ENCODE measurements around the gene ENTPD7.
"Not testable (repeated sequence)": the region's sequence is repeated elsewhere in the genome, so short reads cannot be mapped to it uniquely, and the experiment has no call there.

The ENTPD7 gene

GRCh38 chr10:99743841-99744240 lies 84.5 kb downstream of the ENTPD7 start:
- no CpG with 5 or more reads among the region's 3 CpGs for WGBS, 2 donors (ENCODE audit: extremely low coverage in 2 of 2, insufficient read length in 2 of 2, insufficient replicate concordance in 1 of 2)
- H3K4me2 ChIP-seq (ENCODE audit: insufficient read depth, low read length, poor library complexity, severe bottlenecking), result no peak overlapping the region
- H2BK15ac ChIP-seq (ENCODE audit: low read length), result no peak overlapping the region
- H3K27ac ChIP-seq (replicated peaks; ENCODE audit: low read length), result no peak overlapping the region
- H4K91ac ChIP-seq (ENCODE audit: low read depth, low read length, poor library complexity), result no peak overlapping the region
- H3K9me3 ChIP-seq (replicated peaks in 1 of 2; ENCODE audit: control insufficient read depth in 2 of 2, insufficient read depth in 1 of 2, low read depth in 1 of 2, low read length in 2 of 2), result peaks cover 0 to 25% of the 10 kb centered on the region in 2 donors
- H3K4ac ChIP-seq (ENCODE audit: low read length), result no peak overlapping the region
- H3K14ac ChIP-seq (ENCODE audit: low read length), result no peak overlapping the region
- H3K4me3 ChIP-seq (ENCODE audit: low read length in 2 of 2), result no peak overlapping the region
- no peak overlapping the region for H2BK12ac ChIP-seq (ENCODE audit: low read length)
- no peak overlapping the region for H2BK120ac ChIP-seq (ENCODE audit: low read depth, low read length)
- H3K79me1 ChIP-seq (ENCODE audit: low read depth, low read length), result no peaks in the 10 kb centered on the region
- no peak overlapping the region for H2AFZ ChIP-seq (ENCODE audit: low read length)
- no peaks in the 10 kb centered on the region for H3K4me1 ChIP-seq (ENCODE audit: control insufficient read depth in 2 of 2, insufficient read depth in 1 of 2, low read depth in 1 of 2, low read length in 2 of 2)
- H2BK5ac ChIP-seq (ENCODE audit: low read length), result no peak overlapping the region
- H3K36me3 ChIP-seq (replicated peaks in 1 of 2; ENCODE audit: control insufficient read depth in 2 of 2, insufficient read depth in 2 of 2, low read length in 2 of 2), result peaks cover 20 to 97% of the 10 kb centered on the region in 2 donors
- no peak overlapping the region for H4K8ac ChIP-seq (ENCODE audit: low read depth, low read length)
- H3K27me3 ChIP-seq (ENCODE audit: control insufficient read depth in 3 of 3, insufficient read depth in 3 of 3, low read depth in 1 of 3, low read length in 3 of 3), result no peaks in the 10 kb centered on the region
- no peak overlapping the region for H3K9ac ChIP-seq (ENCODE audit: low read depth, low read length, poor library complexity)
- H3K18ac ChIP-seq (ENCODE audit: low read length), result no peak overlapping the region
- H3K23ac ChIP-seq (ENCODE audit: low read depth, low read length, poor library complexity), result no peak overlapping the region
- no peak for DNase-seq (ENCODE audit: low spot score)
- H2AK5ac ChIP-seq (ENCODE audit: low read depth, low read length), result no peak overlapping the region

GRCh38 chr10:99746166-99746565 lies 86.9 kb downstream of the ENTPD7 start:
- H2AFZ ChIP-seq (ENCODE audit: low read length); H4K91ac ChIP-seq (ENCODE audit: low read depth, low read length, poor library complexity); H3K18ac ChIP-seq (ENCODE audit: low read length); H3K14ac ChIP-seq (ENCODE audit: low read length); H2BK120ac ChIP-seq (ENCODE audit: low read depth, low read length); H3K23ac ChIP-seq (ENCODE audit: low read depth, low read length, poor library complexity); H2BK5ac ChIP-seq (ENCODE audit: low read length); H3K79me1 ChIP-seq (ENCODE audit: low read depth, low read length); H3K4me2 ChIP-seq (ENCODE audit: insufficient read depth, low read length, poor library complexity, severe bottlenecking); DNase-seq (ENCODE audit: low spot score); H3K27ac ChIP-seq (replicated peaks; ENCODE audit: low read length); H3K27me3 ChIP-seq (ENCODE audit: control insufficient read depth in 3 of 3, insufficient read depth in 3 of 3, low read depth in 1 of 3, low read length in 3 of 3); H2BK15ac ChIP-seq (ENCODE audit: low read length); H4K8ac ChIP-seq (ENCODE audit: low read depth, low read length); H3K9me3 ChIP-seq (replicated peaks in 1 of 2; ENCODE audit: control insufficient read depth in 2 of 2, insufficient read depth in 1 of 2, low read depth in 1 of 2, low read length in 2 of 2); H3K4ac ChIP-seq (ENCODE audit: low read length); H3K4me1 ChIP-seq (ENCODE audit: control insufficient read depth in 2 of 2, insufficient read depth in 1 of 2, low read depth in 1 of 2, low read length in 2 of 2); H2BK12ac ChIP-seq (ENCODE audit: low read length); H2AK5ac ChIP-seq (ENCODE audit: low read depth, low read length); H3K9ac ChIP-seq (ENCODE audit: low read depth, low read length, poor library complexity); H3K4me3 ChIP-seq (ENCODE audit: low read length in 2 of 2): not testable (repeated sequence)
- peaks cover 20 to 97% of the 10 kb centered on the region in 2 donors for H3K36me3 ChIP-seq (replicated peaks in 1 of 2; ENCODE audit: control insufficient read depth in 2 of 2, insufficient read depth in 2 of 2, low read length in 2 of 2)
- no CpG with 5 or more reads among the region's 2 CpGs for WGBS, 2 donors (ENCODE audit: extremely low coverage in 2 of 2, insufficient read length in 2 of 2, insufficient replicate concordance in 1 of 2)

- no peak overlapping the region for H2BK15ac ChIP-seq (ENCODE audit: low read length)
- H3K27me3 ChIP-seq (ENCODE audit: control insufficient read depth in 3 of 3, insufficient read depth in 3 of 3, low read depth in 1 of 3, low read length in 3 of 3), result no peaks in the 10 kb centered on the region
- H3K27ac ChIP-seq (replicated peaks; ENCODE audit: low read length), result no peak overlapping the region
- H2AK5ac ChIP-seq (ENCODE audit: low read depth, low read length), result no peak overlapping the region
- no peaks in the 10 kb centered on the region for H3K4me1 ChIP-seq (ENCODE audit: control insufficient read depth in 2 of 2, insufficient read depth in 1 of 2, low read depth in 1 of 2, low read length in 2 of 2)
- H2BK120ac ChIP-seq (ENCODE audit: low read depth, low read length), result no peak overlapping the region
- no peak overlapping the region for H3K4me3 ChIP-seq (ENCODE audit: low read length in 2 of 2)
- WGBS, 2 donors (ENCODE audit: extremely low coverage in 2 of 2, insufficient read length in 2 of 2, insufficient replicate concordance in 1 of 2), result no CpG with 5 or more reads among the region's 2 CpGs
- no peak overlapping the region for H3K4ac ChIP-seq (ENCODE audit: low read length)
- no peak for DNase-seq (ENCODE audit: low spot score)
- H3K18ac ChIP-seq (ENCODE audit: low read length), result no peak overlapping the region
- no peak overlapping the region for H2AFZ ChIP-seq (ENCODE audit: low read length)
- H4K91ac ChIP-seq (ENCODE audit: low read depth, low read length, poor library complexity), result no peak overlapping the region
- H3K79me1 ChIP-seq (ENCODE audit: low read depth, low read length), result no peaks in the 10 kb centered on the region
- H3K23ac ChIP-seq (ENCODE audit: low read depth, low read length, poor library complexity), result no peak overlapping the region
- no peaks in the 10 kb centered on the region for H3K9me3 ChIP-seq (replicated peaks in 1 of 2; ENCODE audit: control insufficient read depth in 2 of 2, insufficient read depth in 1 of 2, low read depth in 1 of 2, low read length in 2 of 2)
- no peak overlapping the region for H4K8ac ChIP-seq (ENCODE audit: low read depth, low read length)
- no peak overlapping the region for H2BK5ac ChIP-seq (ENCODE audit: low read length)
- no peak overlapping the region for H3K4me2 ChIP-seq (ENCODE audit: insufficient read depth, low read length, poor library complexity, severe bottlenecking)
- no peak overlapping the region for H2BK12ac ChIP-seq (ENCODE audit: low read length)
- H3K36me3 ChIP-seq (replicated peaks in 1 of 2; ENCODE audit: control insufficient read depth in 2 of 2, insufficient read depth in 2 of 2, low read length in 2 of 2), result peaks cover 13 to 97% of the 10 kb centered on the region in 2 donors
- H3K9ac ChIP-seq (ENCODE audit: low read depth, low read length, poor library complexity), result no peak overlapping the region
- no peak overlapping the region for H3K14ac ChIP-seq (ENCODE audit: low read length)
Measured at GRCh38 chr10:99748823-99749451, 89.6 kb downstream of the ENTPD7 start.

- DNase-seq (ENCODE audit: low spot score), result no peak
- H2BK15ac ChIP-seq (ENCODE audit: low read length), result no peak overlapping the region
Measured at GRCh38 chr10:99750641-99751040, 91.3 kb downstream of the ENTPD7 start.

More at GRCh38 chr10:99750641-99751040, 91.3 kb downstream of the ENTPD7 start:
- Histone ChIP-seq H2AFZ (ENCODE audit: low read length) (no peak overlapping the region), H3K4ac (ENCODE audit: low read length) (no peak overlapping the region), H3K23ac (ENCODE audit: low read depth, low read length, poor library complexity) (no peak overlapping the region), H3K18ac (ENCODE audit: low read length) (no peak overlapping the region), H3K27ac (replicated peaks; ENCODE audit: low read length) (no peak overlapping the region), H3K4me3 (ENCODE audit: low read length in 2 of 2) (no peak overlapping the region), H3K9me3 (replicated peaks in 1 of 2; ENCODE audit: control insufficient read depth in 2 of 2, insufficient read depth in 1 of 2, low read depth in 1 of 2, low read length in 2 of 2) (no peaks in the 10 kb centered on the region), H2BK120ac (ENCODE audit: low read depth, low read length) (no peak overlapping the region), H4K8ac (ENCODE audit: low read depth, low read length) (no peak overlapping the region), H2BK12ac (ENCODE audit: low read length) (no peak overlapping the region), H4K91ac (ENCODE audit: low read depth, low read length, poor library complexity) (no peak overlapping the region), H2BK5ac (ENCODE audit: low read length) (no peak overlapping the region), H3K9ac (ENCODE audit: low read depth, low read length, poor library complexity) (no peak overlapping the region), H3K79me1 (ENCODE audit: low read depth, low read length) (no peaks in the 10 kb centered on the region), H3K27me3 (ENCODE audit: control insufficient read depth in 3 of 3, insufficient read depth in 3 of 3, low read depth in 1 of 3, low read length in 3 of 3) (no peaks in the 10 kb centered on the region), H3K4me2 (ENCODE audit: insufficient read depth, low read length, poor library complexity, severe bottlenecking) (no peak overlapping the region), H3K4me1 (ENCODE audit: control insufficient read depth in 2 of 2, insufficient read depth in 1 of 2, low read depth in 1 of 2, low read length in 2 of 2) (no peaks in the 10 kb centered on the region), H3K36me3 (replicated peaks in 1 of 2; ENCODE audit: control insufficient read depth in 2 of 2, insufficient read depth in 2 of 2, low read length in 2 of 2) (peaks cover 8 to 99% of the 10 kb centered on the region in 2 donors), H3K14ac (ENCODE audit: low read length) (no peak overlapping the region), H2AK5ac (ENCODE audit: low read depth, low read length) (no peak overlapping the region)

All from neuronal stem cell (in vitro differentiated cells).